HFF-Myc (cell line): ENCODE results near the gene ACACB.
"Not testable (repeated sequence)": the region's sequence is repeated elsewhere in the genome, so short reads cannot be mapped to it uniquely, and the experiment has no call there.

Experiments used
- DNase-seq: peaks from one replicate; pipeline ENCODE4 v3.0.0-alpha.2; 2011; ENCODE audit warnings: low read depth; ENCODE audit errors: extremely low read depth
- H3K4me3 ChIP-seq: replicated peaks from 2 replicates; pipeline ENCODE4 v1.5.1; 2011; ENCODE audit warnings: low read depth, mild to moderate bottlenecking, control low read depth, low read length
- CTCF ChIP-seq: IDR thresholded peaks from 2 replicates; pipeline ENCODE4 v1.5.1; 2012; ENCODE audit warnings: mild to moderate bottlenecking, low read depth, low read length, control low read depth; ENCODE audit errors: missing control alignments

The ACACB gene

DNA sequence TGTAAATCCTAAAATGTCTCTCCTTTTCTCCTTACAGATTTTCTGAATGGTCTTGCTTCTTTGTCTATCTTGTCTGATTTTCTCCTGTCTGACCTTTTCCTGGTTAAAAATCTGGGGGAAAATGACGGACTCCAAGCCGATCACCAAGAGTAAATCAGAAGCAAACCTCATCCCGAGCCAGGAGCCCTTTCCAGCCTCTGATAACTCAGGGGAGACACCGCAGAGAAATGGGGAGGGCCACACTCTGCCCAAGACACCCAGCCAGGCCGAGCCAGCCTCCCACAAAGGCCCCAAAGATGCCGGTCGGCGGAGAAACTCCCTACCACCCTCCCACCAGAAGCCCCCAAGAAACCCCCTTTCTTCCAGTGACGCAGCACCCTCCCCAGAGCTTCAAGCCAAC, 23.0 kb downstream of the ACACB start:
- H3K4me3 ChIP-seq, result no peak overlapping the region
- no peak for DNase-seq
- TF ChIP-seq CTCF, result no peak

DNA sequence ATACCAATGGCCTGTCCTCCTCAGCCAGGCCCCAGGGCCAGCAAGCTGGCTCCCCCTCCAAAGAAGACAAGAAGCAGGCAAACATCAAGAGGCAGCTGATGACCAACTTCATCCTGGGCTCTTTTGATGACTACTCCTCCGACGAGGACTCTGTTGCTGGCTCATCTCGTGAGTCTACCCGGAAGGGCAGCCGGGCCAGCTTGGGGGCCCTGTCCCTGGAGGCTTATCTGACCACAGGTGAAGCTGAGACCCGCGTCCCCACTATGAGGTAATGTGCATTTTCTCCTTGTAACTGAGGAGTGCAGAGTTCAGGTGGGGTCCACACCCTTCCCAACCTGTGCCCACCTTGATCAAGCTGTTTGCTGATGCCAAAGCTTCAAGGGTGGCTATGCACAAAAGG, 23.4 kb downstream of the ACACB start:
- H3K4me3 ChIP-seq, result no peak overlapping the region
- DNase-seq, result no peak
- TF ChIP-seq CTCF, result no peak

- H3K4me3 ChIP-seq, result no peak overlapping the region
- TF ChIP-seq CTCF, result no peak
- DNase-seq, result no peak
These were observed 24.2 kb downstream of the ACACB start for GRCh38 chr12:109140560-109140959.

DNA sequence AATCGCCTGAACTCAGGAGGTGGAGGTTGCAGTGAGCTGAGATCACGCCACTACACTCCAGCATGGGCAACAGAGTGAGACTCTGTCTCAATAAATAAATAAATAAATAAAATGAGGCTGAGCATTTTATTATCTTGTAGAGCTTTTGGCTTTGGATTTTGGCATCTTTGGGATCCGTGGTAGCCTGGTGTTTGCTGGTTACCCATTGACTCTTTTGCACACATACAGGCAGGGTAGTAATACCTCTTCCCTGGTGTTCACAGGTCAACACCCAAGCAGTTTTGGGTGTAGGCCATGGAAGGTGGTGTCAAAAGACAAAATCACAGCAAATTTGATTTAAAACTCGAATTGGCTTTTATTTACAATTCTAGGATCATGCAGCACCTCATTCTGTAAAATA, 27.8 kb downstream of the ACACB start:
- DNase-seq, result no peak
- TF ChIP-seq CTCF, result no peak

GRCh38 chr12:109147126-109147525, 30.7 kb downstream of the ACACB start:
- not testable (repeated sequence) for H3K4me3 ChIP-seq, DNase-seq

More for the DNA sequence above, 27.8 kb downstream of the ACACB start:
- no peak overlapping the region for H3K4me3 ChIP-seq

DNA sequence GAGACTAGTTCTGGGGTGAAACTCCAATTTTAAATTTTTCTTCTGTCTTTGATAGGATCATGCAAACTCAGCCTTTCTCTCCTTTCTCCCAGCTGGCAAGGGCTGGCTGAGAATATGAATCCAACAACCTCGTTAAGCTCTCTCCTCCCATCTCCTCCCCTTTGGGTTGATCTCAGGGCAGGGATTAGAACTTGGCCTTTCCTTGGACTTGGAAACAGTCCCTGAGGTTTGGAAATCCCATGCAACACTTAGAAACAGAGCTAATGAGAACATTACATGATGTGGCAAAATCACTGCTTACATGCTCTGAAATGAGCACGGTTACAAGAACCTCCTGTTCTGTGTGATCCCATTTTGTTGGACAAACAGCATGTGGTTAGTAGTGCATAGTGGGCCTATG, 31.6 kb downstream of the ACACB start:
- no peak overlapping the region for H3K4me3 ChIP-seq
- DNase-seq, result no peak
- no peak for TF ChIP-seq CTCF

- no peak for TF ChIP-seq CTCF
- DNase-seq, result no peak
- H3K4me3 ChIP-seq, result no peak overlapping the region
These were observed 33.8 kb downstream of the ACACB start for GRCh38 chr12:109150124-109150640.

DNA sequence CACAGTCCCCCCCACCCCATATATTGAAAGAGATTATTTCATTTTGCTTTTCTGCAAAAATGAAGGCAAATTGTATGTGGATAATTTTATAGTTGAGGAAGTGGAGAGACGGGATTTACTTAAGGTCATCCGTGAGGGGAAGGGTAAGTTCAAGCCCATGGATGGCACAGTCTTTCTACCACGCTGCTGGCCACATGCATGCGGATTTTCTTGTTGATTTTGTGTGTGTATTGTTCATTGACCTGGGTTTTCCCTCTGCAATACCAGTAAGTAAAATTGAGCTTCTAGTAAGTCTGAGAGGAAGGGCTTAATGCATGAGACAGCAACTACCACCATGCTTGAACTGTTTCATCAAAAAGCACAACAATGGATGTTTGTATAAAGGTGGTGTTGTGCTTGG, 35.1 kb downstream of the ACACB start:
- no peak for DNase-seq
- TF ChIP-seq CTCF, result no peak
- no peak overlapping the region for H3K4me3 ChIP-seq
